Tibial nerve (tissue), 4 donors: ENCODE measurements around the gene CTNNAL1. TPM values are rescaled to one million over a fixed set of nuclear protein-coding genes. Genes with fewer than 3 reads are reported as not detected.
A peak's percentile ranks its signal among the peaks of the same experiment; 100 is the strongest.

Experiments
- DNase-seq, 2 donors: peaks; one replicate each; pipeline ENCODE4 v3.0.0-alpha.2; 2019; ENCODE audit warnings: low spot score in 2 of 2
- H3K27ac ChIP-seq, 4 donors: fragments of 200-600 bp; sonication (generic) in 3 of 4; one replicate each; pipeline ENCODE4 v1.5.1; 2017 to 2019; ENCODE audit warnings: mild to moderate bottlenecking in 1 of 4
- H3K27me3 ChIP-seq, 2 donors: fragments of 200-600 bp; sonication (generic) in 1 of 2; one replicate each; pipeline versions ENCODE4 v1.5.1 to v1.6.0; 2017 to 2019
- H3K36me3 ChIP-seq, 3 donors: fragments of 200-600 bp; sonication (generic); one replicate each; pipeline ENCODE4 v1.5.1; 2018 to 2019
- H3K4me1 ChIP-seq, 4 donors: fragments of 200-600 bp; sonication (generic) in 3 of 4; one replicate each; pipeline ENCODE4 v1.5.1; 2017 to 2019
- H3K4me3 ChIP-seq, 4 donors: fragments of 200-600 bp; sonication (generic) in 3 of 4; one replicate each; pipeline ENCODE4 v1.5.1; 2017 to 2019; ENCODE audit warnings: mild to moderate bottlenecking in 1 of 4, moderate library complexity in 1 of 4
- H3K9me3 ChIP-seq, 4 donors: fragments of 200-600 bp; sonication (generic) in 3 of 4; one replicate each; pipeline ENCODE4 v1.5.1; 2017 to 2019
- CTCF ChIP-seq, 5 experiments: fragments of 200-600 bp in 3 of 5; fragments of 450-650 bp in 2 of 5; sonication (generic) in 3 of 5; IDR thresholded peaks; one replicate each; pipeline ENCODE4 v1.5.1; 2016 to 2019; ENCODE audit warnings: antibody characterized with exemption in 5 of 5, mild to moderate bottlenecking in 3 of 5, moderate library complexity in 2 of 5
- EP300 ChIP-seq, 2 donors: sonication (generic); formaldehyde crosslinking; IDR thresholded peaks; one replicate each; pipeline ENCODE4 v1.6.1; 2017; ENCODE audit warnings: antibody characterized with exemption in 2 of 2, mild to moderate bottlenecking in 1 of 2
- POLR2A ChIP-seq, 2 donors: fragments of 450-650 bp; IDR thresholded peaks; one replicate each; pipeline ENCODE4 v1.6.1; 2017; ENCODE audit warnings: antibody characterized with exemption in 2 of 2, mild to moderate bottlenecking in 2 of 2, moderate library complexity in 2 of 2
- WGBS, 2 donors: methylation state at CpG; one replicate each; pipeline ENCODE4 v1.1.5; 2018; 5-methylcytosine and 5-hydroxymethylcytosine counted together
- total RNA-seq, 4 donors: library from RNA; depleted of rRNA; stranded (reverse); fragments of >200 nt; gene quantifications; one replicate each; pipeline ENCODE4 v1.1.0, GENCODE V29; 2016

Gene CTNNAL1
- total RNA-seq, 4 donors from 2014 or later: 52.8 to 144 (median 118) TPM

- TF ChIP-seq CTCF (IDR thresholded peaks at IDR 0.05) (no peak), EP300 (IDR thresholded peaks at IDR 0.05) (no peak), POLR2A (IDR thresholded peaks at IDR 0.05) (no peak)
- no peak for DNase-seq
- Histone ChIP-seq H3K4me1 (peaks cover 0 to 24% (median 9%) of the 10 kb centered on the region in 4 donors), H3K27me3 (no peaks in the 10 kb centered on the region), H3K4me3 (no peak overlapping the region), H3K27ac (no peak overlapping the region), H3K36me3 (peaks cover 0 to 40% (median 0%) of the 10 kb centered on the region in 3 donors), H3K9me3 (no peaks in the 10 kb centered on the region)
- 73 to 75% methylated on average over 5 of the region's 5 CpGs for WGBS, 2 donors
Measured at GRCh38 chr9:108937561-108938305, 75.6 kb downstream of the CTNNAL1 start.

- H3K4me3 ChIP-seq: peak within 1 kb of the TSS; percentile 76 to 95 (median 88)
Measured at GRCh38 chr9:108934323-108934893, 78.9 kb downstream of the CTNNAL1 start, which contains the start of gene ABITRAM. Gene ABITRAM, plus strand, starts transcription at chr9:108934400. Its CDS starts 87 bp downstream, at chr9:108934487.

GRCh38 chr9:108933718-108934322 is 79.5 kb downstream of the CTNNAL1 start, which contains the start of gene ELP1:
Gene ELP1, minus strand, starts transcription at chr9:108934124. Its CDS starts 2,978 bp downstream, at chr9:108931146.
- WGBS, 2 donors: 0% methylated on average over 40 of the region's 48 CpGs; no CpG with 5 or more reads in 1 of the 2 donors
- H3K9me3 ChIP-seq: no peaks in the 10 kb centered on the region
- H3K27me3 ChIP-seq: no peaks in the 10 kb centered on the region
- H3K4me3 ChIP-seq: peak within 1 kb of the TSS; percentile 76 to 95 (median 88)
- DNase-seq: peak; percentile 78 to 83
- H3K4me1 ChIP-seq: peaks cover 0 to 43% (median 15%) of the 10 kb centered on the region in 4 donors
- peak within 1 kb of the TSS; percentile 90 to 95 (median 94) for H3K27ac ChIP-seq
- peak; percentile 31 to 61 for TF ChIP-seq POLR2A (IDR thresholded peaks at IDR 0.05)
- TF ChIP-seq EP300 (IDR thresholded peaks at IDR 0.05): peak in 1 of 2 donors; percentile 88
- peak in 3 of 5 experiments; percentile 6 to 20 (median 15) for TF ChIP-seq CTCF (IDR thresholded peaks at IDR 0.05)
- H3K36me3 ChIP-seq: peaks cover 0 to 17% (median 0%) of the 10 kb centered on the region in 3 donors

More at GRCh38 chr9:108934323-108934893, 78.9 kb downstream of the CTNNAL1 start, which contains the start of gene ABITRAM:
- peak; percentile 37 to 48 for DNase-seq
- TF ChIP-seq CTCF (IDR thresholded peaks at IDR 0.05) (no peak), POLR2A (IDR thresholded peaks at IDR 0.05) (no peak), EP300 (IDR thresholded peaks at IDR 0.05) (peak in 1 of 2 donors; percentile 43)
- H3K36me3 ChIP-seq: peaks cover 0 to 17% (median 0%) of the 10 kb centered on the region in 3 donors
- WGBS, 2 donors: 1 to 3% methylated on average over 10 to 20 of the region's 47 CpGs
- H3K9me3 ChIP-seq: no peaks in the 10 kb centered on the region
- H3K4me1 ChIP-seq: peaks cover 0 to 43% (median 15%) of the 10 kb centered on the region in 4 donors
- H3K27me3 ChIP-seq: no peaks in the 10 kb centered on the region
- H3K27ac ChIP-seq: peak within 1 kb of the TSS; percentile 90 to 95 (median 94)

GRCh38 chr9:108933231-108933717 is 80.0 kb downstream of the CTNNAL1 start:
- H3K4me3 ChIP-seq: peak overlapping the region; percentile 76 to 95 (median 88)
- no peaks in the 10 kb centered on the region for H3K27me3 ChIP-seq
- peaks cover 0 to 19% (median 0%) of the 10 kb centered on the region in 3 donors for H3K36me3 ChIP-seq
- peaks cover 0 to 42% (median 15%) of the 10 kb centered on the region in 4 donors for H3K4me1 ChIP-seq
- H3K27ac ChIP-seq: peak overlapping the region; percentile 90 to 95 (median 94)
- TF ChIP-seq POLR2A (IDR thresholded peaks at IDR 0.05): no peak
- no peak for TF ChIP-seq EP300 (IDR thresholded peaks at IDR 0.05)
- TF ChIP-seq CTCF (IDR thresholded peaks at IDR 0.05): no peak
- no peaks in the 10 kb centered on the region for H3K9me3 ChIP-seq
- WGBS, 2 donors: 0 to 1% methylated on average over 25 of the region's 25 CpGs
- peak in 1 of 2 donors; percentile 5 for DNase-seq
